Muscle of leg (tissue), 9 donors: ENCODE data around the gene RAB21. TPM values are rescaled to one million over a fixed set of nuclear protein-coding genes. Genes with fewer than 3 reads are reported as not detected.

Experiments used
- polyA plus RNA-seq, 8 donors: library from polyadenylated mRNA; unstranded; fragments of 120-200 nt; gene quantifications; one replicate each; pipeline versions ENCODE4 v1.2.1 to v1.2.3, GENCODE V29; 2013; ENCODE audit warnings: inconsistent platforms in 1 of 8, low replicate concordance in 1 of 8; ENCODE audit not compliant: insufficient read length in 8 of 8, insufficient read depth in 1 of 8
- total RNA-seq: library from RNA; stranded (reverse); fragments of 120-200 nt; gene quantifications from one replicate; pipeline ENCODE4 v1.2.4, GENCODE V29; 2013

Gene RAB21
- total and polyA plus RNA-seq, 9 donors = 30.1 to 44.4 (median 34.9) TPM

Other genes with a start within 250 kb of the RAB21 start
- 25.9 TPM for gene ZFC3H1, start 91.0 kb upstream of the RAB21 start, total RNA-seq
- gene ZFC3H1, start 91.0 kb upstream of the RAB21 start, polyA plus RNA-seq = 10 to 100 TPM; 25.5 to 44.3 (median 34.8) TPM
- gene THAP2, start 90.6 kb upstream of the RAB21 start, total RNA-seq = 12.9 TPM
- gene THAP2, start 90.6 kb upstream of the RAB21 start, polyA plus RNA-seq = 10 to 100 TPM in 1 of 8 donors, 1 to 10 TPM in 7; 7.6 to 10.4 (median 9.0) TPM
- 26.3 TPM for gene TMEM19, start 68.8 kb upstream of the RAB21 start, total RNA-seq
- 10 to 100 TPM; 18.3 to 28.8 (median 25.8) TPM for gene TMEM19, start 68.8 kb upstream of the RAB21 start, polyA plus RNA-seq
- 16.1 TPM for gene TBC1D15, start 84.9 kb downstream of the RAB21 start, total RNA-seq
- 10 to 100 TPM; 22.4 to 32.2 (median 25.7) TPM for gene TBC1D15, start 84.9 kb downstream of the RAB21 start, polyA plus RNA-seq
- not detected for gene TPH2, start 184.0 kb downstream of the RAB21 start, total RNA-seq
- under 1 TPM in 4 of 8 donors, not detected in 4; 0.05 to 0.37 (median 0.15) TPM for gene TPH2, start 184.0 kb downstream of the RAB21 start, polyA plus RNA-seq